ENCODE data around the gene RNPEPL1. TPM values are rescaled to one million over a fixed set of nuclear protein-coding genes. Genes with fewer than 3 reads are reported as not detected.

RNPEPL1 gene
- total RNA-seq, 1 donor from 2014 or later, result 42.5 TPM

DNA sequence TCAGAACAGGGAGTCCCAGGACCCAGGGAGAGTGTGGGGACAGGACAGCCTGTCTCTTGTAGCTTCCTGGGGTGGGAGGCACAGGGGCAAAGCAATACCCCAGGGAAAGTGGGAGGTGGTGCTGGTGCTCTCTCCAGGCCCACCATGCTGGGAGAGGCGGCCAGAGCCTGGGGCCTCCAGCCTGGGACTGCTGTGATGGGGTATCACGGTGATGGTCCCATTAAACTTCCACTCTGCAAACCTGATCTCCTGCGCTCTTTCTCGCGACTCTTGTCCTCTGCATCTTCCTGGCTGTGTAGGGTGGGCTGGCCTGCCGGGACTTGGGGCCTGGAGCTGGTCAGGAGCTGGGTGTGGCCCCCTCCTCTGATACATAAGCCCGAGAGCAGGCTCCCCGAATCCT lies 10.2 kb downstream of the RNPEPL1 start:
- no peak for DNase-seq

DNA sequence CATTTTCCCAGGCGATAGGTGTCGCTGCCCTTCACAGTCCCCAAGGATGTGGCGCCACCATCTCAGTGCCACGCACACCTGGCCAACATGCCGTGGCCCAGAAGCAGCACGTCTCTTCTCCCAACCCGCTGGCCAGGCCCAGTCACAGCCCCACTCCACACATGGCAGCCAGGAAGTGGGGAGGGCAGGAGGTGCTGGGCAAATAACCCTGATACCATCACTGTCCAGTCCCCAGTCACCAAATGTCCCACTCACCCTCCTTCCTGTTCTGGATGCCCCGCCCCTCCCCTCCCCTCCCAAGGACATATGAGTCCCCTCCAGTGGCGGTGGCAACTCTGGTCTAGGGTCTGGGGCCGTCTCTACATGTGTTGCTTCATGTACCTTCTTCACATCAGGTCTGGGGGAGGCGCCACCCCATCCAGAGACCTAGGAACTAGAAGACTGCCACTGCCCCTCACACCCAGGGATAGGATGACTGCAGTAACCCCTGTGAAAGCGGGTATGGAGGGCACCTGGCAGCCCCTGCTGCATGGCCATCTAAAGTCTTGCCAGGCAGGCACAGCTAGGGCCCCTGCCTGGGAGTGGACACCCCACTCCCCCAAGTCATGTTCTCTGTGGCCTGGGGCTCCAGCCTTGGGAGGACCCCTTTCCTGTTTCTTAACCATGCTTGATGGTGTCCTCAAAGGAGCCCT lies 10.9 kb downstream of the RNPEPL1 start:
- no peak for DNase-seq

GRCh38 chr2:240579771-240580614 lies 11.7 kb downstream of the RNPEPL1 start:
- DNase-seq, result peak; percentile 25

DNA sequence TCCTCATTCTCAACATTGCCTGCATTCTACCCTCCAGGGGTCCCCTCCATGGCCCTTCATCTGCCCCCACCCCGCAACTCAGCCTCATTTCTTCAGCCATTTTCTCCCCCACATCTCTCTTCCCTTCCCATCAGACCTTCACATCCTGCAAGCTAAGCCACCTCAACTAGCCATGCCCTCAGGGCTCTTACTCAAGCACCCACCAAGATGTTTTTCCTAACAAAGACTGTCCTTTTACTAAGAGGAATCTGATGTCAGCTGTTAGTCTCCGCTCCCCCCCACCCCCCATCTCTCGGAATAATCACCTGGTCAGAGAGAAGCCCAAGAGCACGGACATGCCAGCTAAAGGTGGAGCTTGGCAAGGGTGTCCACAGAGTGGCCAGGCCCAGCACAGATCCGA lies 13.5 kb downstream of the RNPEPL1 start:
- DNase-seq, result no peak

DNA sequence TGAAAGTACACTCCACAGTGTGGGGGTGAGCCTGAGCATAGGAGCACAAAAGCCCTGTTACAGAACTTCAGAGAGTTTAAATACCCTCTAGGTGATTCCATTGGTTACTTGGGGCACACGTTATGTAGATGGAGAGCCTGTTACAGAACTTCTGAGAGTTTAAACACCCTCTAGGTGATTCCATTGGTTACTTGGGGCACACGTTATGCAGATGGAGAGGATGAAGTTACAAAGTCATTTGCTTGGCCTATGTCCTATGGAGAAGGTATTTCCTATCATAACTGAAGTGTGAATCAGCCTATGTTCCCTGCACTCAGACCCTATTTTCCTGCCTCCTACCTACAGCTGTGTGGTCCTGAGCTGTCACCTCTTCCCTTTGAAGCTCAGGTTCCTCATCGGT lies 14.5 kb downstream of the RNPEPL1 start:
- no peak for DNase-seq

GRCh38 chr2:240583774-240584173 lies 15.5 kb downstream of the RNPEPL1 start:
- no peak for DNase-seq

GRCh38 chr2:240584486-240585031 lies 16.3 kb downstream of the RNPEPL1 start:
- peak; percentile 72 for DNase-seq

- no peak for DNase-seq
Observed at GRCh38 chr2:240585101-240585500, 16.8 kb downstream of the RNPEPL1 start.

- DNase-seq, result no peak
Observed at GRCh38 chr2:240585681-240586197, 17.5 kb downstream of the RNPEPL1 start.

DNA sequence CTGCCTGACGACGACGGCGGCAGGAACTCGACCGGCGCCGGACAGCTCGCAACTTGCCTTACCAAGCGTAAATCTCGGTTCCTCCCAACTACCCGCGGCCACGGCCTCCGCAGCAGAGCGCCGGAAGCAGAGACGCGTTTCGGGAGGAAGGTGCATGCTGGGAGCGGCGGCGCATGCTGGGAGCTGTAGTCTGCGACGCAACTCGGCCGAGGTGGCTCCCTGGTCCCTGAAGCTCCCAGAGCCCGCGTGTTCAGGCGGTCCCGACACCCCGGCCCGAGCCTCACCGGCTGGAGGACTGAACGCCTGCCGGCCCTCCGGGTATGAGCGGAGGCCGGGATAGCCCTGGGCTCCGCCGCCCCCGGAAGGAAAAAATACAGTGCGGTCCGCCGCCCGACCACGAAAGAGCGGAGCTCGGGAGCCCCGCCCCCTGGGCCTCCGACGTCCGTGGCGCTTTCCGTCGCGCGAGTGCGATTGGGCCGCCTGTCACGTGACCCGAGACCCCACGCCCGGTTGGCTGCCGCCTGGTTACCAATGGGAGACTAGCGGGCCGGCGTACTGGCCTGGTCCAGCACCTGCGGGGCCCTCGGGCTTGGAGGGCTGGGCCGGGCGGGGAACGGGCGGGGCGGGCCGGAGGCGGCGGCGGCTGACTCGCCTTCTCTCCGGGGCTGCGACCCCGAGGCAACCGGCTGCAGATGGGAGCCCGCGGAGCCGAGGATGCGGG lies 18.1 kb downstream of the RNPEPL1 start, which contains the start of gene CAPN10:
CAPN10 (plus strand) TSS at position 537 of the 721 bp plus-strand sequence; CDS start at position 715, 178 bp downstream.
- DNase-seq, result peak; percentile 97

DNA sequence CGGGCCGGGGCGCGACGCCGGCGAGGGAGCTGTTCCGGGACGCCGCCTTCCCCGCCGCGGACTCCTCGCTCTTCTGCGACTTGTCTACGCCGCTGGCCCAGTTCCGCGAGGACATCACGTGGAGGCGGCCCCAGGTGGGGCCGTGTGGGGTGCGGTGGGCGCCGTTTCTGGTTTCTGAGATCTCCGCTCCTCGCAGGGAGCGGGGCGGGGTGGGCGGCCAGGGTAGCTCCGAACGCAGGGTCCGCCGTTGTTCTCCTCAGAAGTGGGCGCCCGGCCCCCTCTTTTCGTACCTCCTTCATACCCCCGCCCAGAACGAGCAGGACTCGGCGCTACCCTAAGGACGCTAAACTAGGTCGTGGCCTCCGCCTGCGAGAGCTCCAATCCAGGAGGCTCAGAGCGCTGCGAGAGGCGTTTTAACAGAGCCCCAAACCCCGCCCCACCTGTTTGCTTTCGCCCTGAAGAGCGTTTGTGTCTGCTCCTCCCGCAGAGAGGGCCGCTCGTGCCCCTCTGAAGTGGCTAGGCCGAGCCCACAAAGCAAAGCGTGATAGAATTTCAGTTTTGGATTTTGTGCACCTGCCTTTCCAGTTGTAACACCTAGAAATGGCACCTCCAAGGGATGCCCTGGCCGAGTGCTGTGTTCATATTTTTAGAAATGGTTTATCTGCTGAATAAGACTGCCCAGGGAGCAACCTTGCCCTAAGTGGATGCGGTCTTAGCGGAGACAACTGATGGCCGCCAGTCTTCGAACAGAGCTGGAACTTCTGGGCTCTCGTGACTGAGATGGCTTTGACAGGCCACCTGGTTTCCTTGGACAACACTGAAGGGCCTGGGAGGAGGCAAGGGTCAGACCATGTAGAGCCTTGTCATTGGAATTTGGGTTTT lies 18.9 kb downstream of the RNPEPL1 start:
- DNase-seq, result peak; percentile 38

DNA sequence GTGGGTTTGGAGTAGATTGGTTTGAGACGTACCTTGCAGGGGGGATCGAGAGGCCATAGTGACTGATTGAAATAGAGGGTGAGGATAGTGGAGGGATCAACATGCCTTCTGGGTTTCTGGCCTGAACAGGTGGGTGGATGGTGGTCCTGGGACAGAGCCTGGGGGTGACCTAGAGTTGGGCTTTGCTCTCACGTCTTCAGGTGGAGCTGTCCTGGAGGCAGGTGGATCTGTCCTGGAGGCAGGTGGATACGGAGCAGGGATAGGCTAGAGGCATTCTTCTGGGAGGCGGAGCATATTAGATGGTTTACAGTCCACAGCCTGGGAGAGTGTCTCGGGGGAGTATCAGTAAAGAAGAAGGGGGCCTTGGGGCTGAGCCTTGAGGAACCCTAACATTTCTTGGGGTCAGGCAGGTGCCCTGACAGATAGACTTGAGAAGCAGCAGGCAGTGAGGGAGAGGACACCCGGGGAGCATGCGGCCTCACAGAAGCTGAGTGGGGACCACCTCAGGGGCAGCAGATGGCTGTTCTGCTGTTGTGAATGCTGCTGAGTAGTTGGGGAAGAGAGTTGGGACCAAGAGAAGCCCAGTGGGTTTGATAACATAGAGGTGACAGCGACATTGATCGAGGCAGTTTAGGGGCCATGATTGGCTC lies 19.8 kb downstream of the RNPEPL1 start:
- no peak for DNase-seq

- no peak for DNase-seq
Observed at GRCh38 chr2:240588669-240589068, 20.4 kb downstream of the RNPEPL1 start.

- no peak for DNase-seq
Observed at GRCh38 chr2:240589375-240589774, 21.1 kb downstream of the RNPEPL1 start.

DNA sequence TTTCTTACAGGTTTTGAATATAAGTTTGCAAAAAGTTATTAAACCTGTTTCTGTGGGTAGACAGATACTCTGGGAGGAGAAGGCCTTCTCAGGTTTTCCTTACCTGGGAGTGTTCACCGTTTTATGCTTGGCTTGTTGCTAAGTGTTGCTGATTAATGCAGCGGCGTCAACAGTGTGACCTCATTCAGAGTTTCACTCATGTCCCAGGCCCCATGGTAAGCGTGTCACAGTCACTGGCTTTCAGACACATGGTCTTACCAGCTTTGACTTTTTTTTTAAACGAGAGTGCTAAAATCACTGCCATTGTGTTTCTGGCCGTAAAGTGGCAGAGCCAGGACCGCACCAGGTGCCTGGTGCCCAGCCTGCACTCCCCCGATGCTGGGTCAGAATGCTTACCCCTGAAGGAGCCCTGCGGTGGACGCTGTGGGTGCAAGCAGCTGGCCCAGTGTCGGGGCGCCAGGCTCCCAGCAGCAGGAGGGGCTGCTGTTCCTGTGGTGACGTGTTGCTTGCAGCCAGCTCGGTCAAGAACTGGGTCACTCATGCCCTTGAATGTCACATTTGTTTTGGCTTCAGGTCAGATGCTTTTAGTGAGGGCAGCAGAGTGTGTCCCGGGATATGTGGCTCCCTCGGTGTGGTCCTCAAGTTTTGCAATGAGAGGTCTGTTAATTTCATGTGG lies 21.7 kb downstream of the RNPEPL1 start:
- no peak for DNase-seq

GRCh38 chr2:240590681-240591111 lies 22.4 kb downstream of the RNPEPL1 start:
- no peak for DNase-seq

DNA sequence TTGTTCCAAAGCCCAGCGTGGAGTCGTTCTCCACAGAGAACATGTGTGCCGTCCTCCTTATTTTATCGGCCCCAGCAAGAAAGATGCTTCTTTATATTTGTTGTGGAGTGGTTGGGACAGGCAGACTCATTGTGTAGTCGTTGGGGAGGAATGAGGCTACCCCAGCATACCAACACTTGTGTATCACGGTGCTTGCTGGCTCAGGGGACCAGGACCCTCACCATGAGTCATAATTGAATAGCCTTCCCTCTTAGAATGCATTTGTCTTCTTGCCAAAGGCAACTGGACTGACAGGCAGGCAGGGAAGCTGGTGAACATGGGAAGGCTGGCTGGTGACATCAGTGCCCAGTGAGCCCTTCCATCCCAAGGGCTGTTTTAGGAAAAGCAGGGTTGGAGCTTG lies 22.9 kb downstream of the RNPEPL1 start:
- DNase-seq, result no peak

DNA sequence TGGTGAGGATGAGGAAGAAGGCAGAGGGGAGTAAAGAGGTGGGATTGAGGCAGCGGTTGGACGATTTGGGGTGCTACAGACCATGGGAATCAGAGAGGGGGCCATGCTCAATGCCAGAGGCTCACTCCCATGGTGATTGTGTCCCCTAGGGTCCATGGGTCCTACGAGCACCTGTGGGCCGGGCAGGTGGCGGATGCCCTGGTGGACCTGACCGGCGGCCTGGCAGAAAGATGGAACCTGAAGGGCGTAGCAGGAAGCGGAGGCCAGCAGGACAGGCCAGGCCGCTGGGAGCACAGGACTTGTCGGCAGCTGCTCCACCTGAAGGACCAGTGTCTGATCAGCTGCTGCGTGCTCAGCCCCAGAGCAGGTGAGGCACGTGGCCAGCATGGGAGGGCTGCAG lies 23.5 kb downstream of the RNPEPL1 start:
- DNase-seq, result no peak

- DNase-seq, result no peak
Observed at GRCh38 chr2:240593026-240593702, 24.9 kb downstream of the RNPEPL1 start.

Measured in dermis blood vessel endothelial cell (primary cell).